K562 (cell line): ENCODE results near the gene COL4A2. TPM values are rescaled to one million over a fixed set of nuclear protein-coding genes. Genes with fewer than 3 reads are reported as not detected.

Experiments used
- ATAC-seq: fragments of 200-7000 bp; cut with Tn5 transposase; 3 replicates; pipeline ENCODE4 v1.9.1; 2020; ENCODE audit warnings: moderate library complexity
- BruUV-seq: library from RNA; stranded (reverse); fragments of 400-500 nt; replicated peaks from 2 replicates; lab custom pipeline; 2021; lab: Mats Ljungman, UMichigan
- CTCF ChIA-PET: fragments of 300-600 bp; formaldehyde crosslinking; extraction: SDS; loops from one replicate; lab custom pipeline; 2021; ENCODE audit warnings: low intra/inter-chr PET ratio; lab: Yijun Ruan, JAX
- POLR2A ChIA-PET: fragments of 300-600, 350-650 bp; sonication (Branson Sonifier 250); formaldehyde crosslinking; extraction: SDS; loops from one replicate; lab custom pipeline; 2021; ENCODE audit warnings: antibody characterized with exemption, inconsistent platforms; lab: Yijun Ruan, JAX
- DNase-seq, 4 experiments: peaks; one replicate each; pipeline versions ENCODE4 v3.0.0 to v3.0.0-alpha.2; 2011 to 2018; ENCODE audit warnings: low spot score in 3 of 4, mixed read lengths in 3 of 4; ENCODE audit errors: extremely low read depth in 1 of 4
- FAIRE-seq: peaks from 2 replicates; lab custom pipeline; 2011; peaks lifted over from hg19 to GRCh38; lab: Jason Lieb, UNC
- H2AFZ ChIP-seq: 2 replicates; pipeline ENCODE4 v1.6.0; 2011; ENCODE audit warnings: low read depth, low read length, control low read depth, inconsistent platforms
- H3K27ac ChIP-seq: fragments of 200-600 bp; 3 replicates; pipeline ENCODE4 v1.8.0; 2011; ENCODE audit warnings: low read depth, mild to moderate bottlenecking, control low read depth, inconsistent platforms, low read length, moderate library complexity, mixed read lengths; ENCODE audit errors: extremely low read depth
- H3K27me3 ChIP-seq, 2 experiments: fragments of 300-600 bp in 1 of 2; 2 replicates in 1 of 2; 3 replicates in 1 of 2; pipeline versions ENCODE4 v1.6.0 to v1.8.0; 2011; ENCODE audit warnings: inconsistent platforms in 2 of 2, low read length in 2 of 2, mild to moderate bottlenecking in 1 of 2, mixed read lengths in 1 of 2, moderate library complexity in 1 of 2; ENCODE audit not compliant: control insufficient read depth in 2 of 2, insufficient read depth in 2 of 2
- H3K36me3 ChIP-seq: fragments of 300-600 bp; 3 replicates; pipeline ENCODE4 v1.8.0; 2011; ENCODE audit warnings: mild to moderate bottlenecking, low read length, inconsistent platforms; ENCODE audit not compliant: control insufficient read depth, insufficient read depth
- H3K4me1 ChIP-seq, 2 experiments: fragments of 200-600 bp in 1 of 2; replicated peaks in 1 of 2; 2 replicates in 1 of 2; 3 replicates in 1 of 2; pipeline versions ENCODE4 v1.5.1 to v1.8.0; 2011; ENCODE audit warnings: inconsistent platforms in 2 of 2, low read length in 2 of 2, mild to moderate bottlenecking in 1 of 2, mixed read lengths in 1 of 2, moderate library complexity in 1 of 2; ENCODE audit not compliant: control insufficient read depth in 2 of 2, insufficient read depth in 2 of 2
- H3K4me2 ChIP-seq: 2 replicates; pipeline ENCODE4 v1.6.1; 2011; ENCODE audit warnings: low read length, control low read depth, inconsistent platforms, mixed read lengths; ENCODE audit not compliant: insufficient read depth
- H3K4me3 ChIP-seq: fragments of 200-600 bp; sonication (generic), shearing (Covaris generic); 2 replicates; pipeline ENCODE4 v1.5.1; 2016; ENCODE audit warnings: control low read depth, inconsistent platforms
- H3K79me2 ChIP-seq: fragments of 200-600 bp; 3 replicates; pipeline ENCODE4 v1.8.0; 2011; ENCODE audit warnings: low read length, inconsistent platforms; ENCODE audit not compliant: control insufficient read depth, insufficient read depth
- H3K9ac ChIP-seq, 2 experiments: 2 replicates each; pipeline versions ENCODE4 v1.6.0 to v1.6.1; 2011; ENCODE audit warnings: low read depth in 2 of 2, low read length in 2 of 2, control low read depth in 1 of 2, inconsistent platforms in 1 of 2, mild to moderate bottlenecking in 1 of 2, mixed read lengths in 1 of 2; ENCODE audit not compliant: insufficient read depth in 1 of 2
- H3K9me1 ChIP-seq: one replicate; pipeline ENCODE4 v1.6.0; 2011; ENCODE audit warnings: inconsistent platforms, mild to moderate bottlenecking, low read length, moderate library complexity; ENCODE audit not compliant: control insufficient read depth, insufficient read depth
- H3K9me3 ChIP-seq: replicated peaks from 2 replicates; pipeline ENCODE4 v1.5.1; 2011; ENCODE audit warnings: low read depth, low read length, inconsistent platforms; ENCODE audit not compliant: control insufficient read depth, insufficient read depth
- H4K20me1 ChIP-seq: replicated peaks from 2 replicates; pipeline ENCODE4 v1.6.1; 2011; ENCODE audit warnings: low read length, inconsistent platforms, mixed read lengths; ENCODE audit not compliant: control insufficient read depth, insufficient read depth
- ADNP ChIP-seq: fragments of 200-800 bp; sonication (Bioruptor generic); IDR thresholded peaks from 2 replicates; pipeline ENCODE4 v1.6.1; 2016; ENCODE audit warnings: missing genetic modification characterization, missing compliant biosample characterization
- CBX3 ChIP-seq, 2 experiments: IDR thresholded peaks; 1 replicate in 1 of 2; 2 replicates in 1 of 2; pipeline ENCODE4 v1.6.1; 2012; ENCODE audit warnings: inconsistent platforms in 2 of 2, low read length in 2 of 2, borderline replicate concordance in 1 of 2, control low read depth in 1 of 2
- FOXK2 ChIP-seq, 2 experiments: fragments of 450-650 bp; IDR thresholded peaks in 1 of 2; conservative IDR thresholded peaks in 1 of 2; 2 replicates each; pipeline ENCODE4 v1.6.1; 2016; ENCODE audit warnings: low read depth in 2 of 2, mild to moderate bottlenecking in 1 of 2
- HNRNPH1 ChIP-seq: fragments of 200-400 bp; formaldehyde crosslinking; optimal IDR thresholded peaks from 2 replicates; pipeline ENCODE3; 2017; ENCODE audit warnings: low read depth, mild to moderate bottlenecking, low read length, moderate library complexity
- MEIS2 ChIP-seq: fragments of 450-650 bp; IDR thresholded peaks from 2 replicates; pipeline ENCODE4 v1.6.1; 2014; ENCODE audit warnings: mild to moderate bottlenecking; ENCODE audit not compliant: partially characterized antibody
- PPARD ChIP-seq: fragments of 250-450 bp; sonication (Bioruptor Pico); IDR thresholded peaks from 2 replicates; pipeline ENCODE4 v1.8.0; 2022; ENCODE audit warnings: inconsistent platforms, mild to moderate bottlenecking, moderate library complexity
- SMAD2 ChIP-seq: fragments of 150-350 bp; IDR thresholded peaks from 2 replicates; pipeline ENCODE4 v1.6.1; 2014; ENCODE audit warnings: low read depth, mild to moderate bottlenecking, low read length
- STAT5B ChIP-seq: fragments of 250-450 bp; sonication (Bioruptor Pico); IDR thresholded peaks from 2 replicates; pipeline ENCODE4 v1.8.0; 2021; ENCODE audit warnings: mild to moderate bottlenecking, inconsistent platforms
- TBP ChIP-seq: optimal IDR thresholded peaks from 2 replicates; pipeline ENCODE3; 2011; ENCODE audit warnings: low read depth, low read length, improper control_type of control experiment
- U2AF1 ChIP-seq: fragments of 200-400 bp; formaldehyde crosslinking; optimal IDR thresholded peaks from 2 replicates; pipeline ENCODE3; 2017; ENCODE audit warnings: mild to moderate bottlenecking, low read depth, low read length, moderate library complexity
- ZHX1 ChIP-seq: fragments of 150-350 bp; conservative IDR thresholded peaks from 2 replicates; pipeline ENCODE4 v1.6.1; 2014; ENCODE audit warnings: low read length
- ZNF184 ChIP-seq: sonication (generic); formaldehyde crosslinking; IDR thresholded peaks from 2 replicates; pipeline ENCODE4 v1.5.0; 2020; ENCODE audit warnings: missing genetic modification reagents
- ZNF253 ChIP-seq: fragments of 250-450 bp; sonication (Bioruptor Pico); conservative IDR thresholded peaks from 2 replicates; pipeline ENCODE4 v1.6.1; 2021; ENCODE audit warnings: mild to moderate bottlenecking
- WGBS: fragments of 100-300 bp; shearing (Covaris generic); methylation state at CpG from one replicate; pipeline ENCODE4 v1.1.6; 2016; ENCODE audit warnings: low coverage, mixed read lengths; ENCODE audit not compliant: insufficient coverage; ENCODE audit errors: missing lambda C conversion rate; 5-methylcytosine and 5-hydroxymethylcytosine counted together
- in situ Hi-C: fragments of 300-500 bp; cut with MboI; formaldehyde crosslinking; loops from 4 replicates; pipeline ENCODE4 v1.15.0; 2018; ENCODE audit warnings: inconsistent platforms, mixed read lengths
- intact Hi-C: fragments of 100-400 bp; cut with micrococcal nuclease; formaldehyde crosslinking; loops from 2 replicates; pipeline ENCODE4 v1.14.2; 2022
- polyA plus RNA-seq, 8 experiments: library from polyadenylated mRNA; depleted of rRNA in 4 of 8; stranded (reverse) in 5 of 8; unstranded in 3 of 8; fragments of >200 nt; fragmentation: Nextera tagmentation in 2 of 8; fragmentation: Illumina TruSeq in 1 of 8; extraction: Ambion mirVana in 2 of 8; extraction: Trizol in 1 of 8; gene quantifications; 2 replicates each; pipeline versions ENCODE4 v1.2.1 to v1.2.3, GENCODE V29; 2011 to 2014; ENCODE audit warnings: inconsistent platforms in 1 of 8, missing spikeins in 1 of 8
- total RNA-seq, 7 experiments: library from RNA; depleted of rRNA in 6 of 7; stranded (reverse); fragments of >200 nt in 6 of 7; fragmentation: Illumina TruSeq in 2 of 7; extraction: Trizol in 2 of 7; gene quantifications; 2 replicates each; pipeline versions ENCODE4 v1.2.1 to v1.2.3, GENCODE V29; 2011 to 2021; ENCODE audit warnings: low replicate concordance in 1 of 7

COL4A2 gene
- total and polyA plus RNA-seq, 9 of the 15 experiments (the other 6 are each of a cell fraction or from before 2014, with no cell fraction given): 0.13 to 15.2 (median 8.1) TPM

DNA sequence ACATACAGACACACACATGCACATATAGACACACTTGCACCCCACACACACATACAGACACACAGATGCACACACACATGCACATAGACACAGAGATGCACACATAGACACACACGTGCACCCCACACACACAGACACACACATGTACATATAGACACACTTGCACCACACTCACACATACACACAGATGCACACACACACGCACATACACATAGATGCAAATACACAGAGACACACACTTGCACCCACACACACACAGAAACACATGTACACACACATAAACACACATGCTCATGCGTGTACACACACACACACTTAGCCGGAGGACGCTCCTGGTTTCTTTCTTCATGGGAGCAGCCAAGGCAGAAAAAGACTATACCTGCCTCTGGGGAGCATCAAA is 10.0 kb downstream of the COL4A2 start:
- H3K79me2 ChIP-seq: no peaks in the 10 kb centered on the region
- intact Hi-C loops (no loop called here), in situ Hi-C loops (no loop called here)
- H3K4me2 ChIP-seq: no peak overlapping the region
- no peak overlapping the region for H3K9ac ChIP-seq
- 4% methylated on average over 5 of the region's 5 CpGs for WGBS
- no peaks in the 10 kb centered on the region for H4K20me1 ChIP-seq
- POLR2A ChIA-PET: no interaction called here
- peaks cover 0 to 35% of the 10 kb centered on the region in 2 experiments; a peak in 4 of 5 replicates for H3K27me3 ChIP-seq
- DNase-seq (no peak), FAIRE-seq (no peak), ATAC-seq (no peak)
- H3K9me1 ChIP-seq: no peaks in the 10 kb centered on the region
- H3K9me3 ChIP-seq: no peaks in the 10 kb centered on the region
- H2AFZ ChIP-seq: no peak overlapping the region
- no peaks in the 10 kb centered on the region for H3K36me3 ChIP-seq
- BruUV-seq: no TSS peak
- TF ChIP-seq MEIS2: no peak
- H3K4me1 ChIP-seq: no peaks in the 10 kb centered on the region
- no peak overlapping the region for H3K4me3 ChIP-seq
- CTCF ChIA-PET: no interaction called here
- H3K27ac ChIP-seq: no peak overlapping the region

DNA sequence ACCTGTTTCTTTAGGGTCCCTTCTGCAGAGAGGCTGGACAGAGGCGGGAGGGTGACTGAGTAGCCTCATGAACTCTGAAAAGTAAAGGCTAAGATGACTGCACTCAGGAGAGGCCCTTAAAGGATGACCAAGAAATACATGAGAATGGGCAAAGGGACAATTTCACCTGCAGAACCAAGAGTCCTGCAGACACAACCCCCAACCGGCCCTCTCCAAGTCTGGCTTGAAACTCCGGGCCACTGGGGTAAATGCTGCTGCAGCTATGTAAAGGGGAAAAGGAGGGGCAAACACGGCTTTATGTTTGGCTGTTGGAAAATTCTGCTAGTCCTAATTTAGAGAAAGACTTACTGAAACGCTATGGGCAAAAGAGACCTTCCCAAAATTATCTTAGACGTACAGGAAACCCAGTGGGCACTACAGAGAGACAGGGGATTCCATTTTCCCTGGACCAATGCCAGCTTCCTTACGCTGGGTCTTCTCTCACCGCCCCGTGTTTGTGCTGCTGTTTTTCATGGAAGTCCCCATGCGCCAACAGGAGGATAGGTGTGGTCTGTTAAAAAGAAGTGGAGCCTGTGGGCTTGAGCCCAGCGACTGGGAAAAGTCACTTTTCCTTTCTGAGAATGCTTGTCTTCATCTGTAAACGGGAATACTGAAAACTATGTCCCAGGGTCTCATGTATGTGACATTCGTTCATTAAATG is 10.6 kb downstream of the COL4A2 start:
- H2AFZ ChIP-seq: no peak overlapping the region
- H3K27ac ChIP-seq: no peak overlapping the region
- no peaks in the 10 kb centered on the region for H3K9me3 ChIP-seq
- H3K4me2 ChIP-seq: no peak overlapping the region
- 0% methylated on average over 12 of the region's 13 CpGs for WGBS
- peaks cover 0 to 32% of the 10 kb centered on the region in 2 experiments; a peak in 4 of 5 replicates for H3K27me3 ChIP-seq
- no peak for ATAC-seq
- H3K9me1 ChIP-seq: no peaks in the 10 kb centered on the region
- H3K4me3 ChIP-seq: no peak overlapping the region
- CTCF ChIA-PET: no interaction called here
- H3K79me2 ChIP-seq: no peaks in the 10 kb centered on the region
- POLR2A ChIA-PET: no interaction called here
- no peak for DNase-seq
- no peaks in the 10 kb centered on the region for H4K20me1 ChIP-seq
- intact Hi-C loops (no loop called here), in situ Hi-C loops (no loop called here)
- no peak overlapping the region for H3K9ac ChIP-seq
- no peak for FAIRE-seq
- H3K4me1 ChIP-seq: no peaks in the 10 kb centered on the region
- H3K36me3 ChIP-seq: no peaks in the 10 kb centered on the region
- no TSS peak for BruUV-seq
- no peak for TF ChIP-seq SMAD2
- TF ChIP-seq CBX3 (IDR thresholded peaks at IDR 0.05; ENCODE audit: borderline replicate concordance in 1 of 2, low read length in 2 of 2): no peak
- no peak for TF ChIP-seq HNRNPH1
- TF ChIP-seq PPARD: no peak
- TF ChIP-seq STAT5B (CRISPR knock-in tag): no peak
- TF ChIP-seq U2AF1: no peak
- TF ChIP-seq FOXK2 (conservative IDR thresholded peaks at IDR 0.05 in 1 of 2, IDR thresholded peaks at IDR 0.05 in 1 of 2; ENCODE audit: low read depth in 2 of 2): no peak
- TF ChIP-seq ZNF184 (CRISPR knock-in tag): no peak
- no peak for TF ChIP-seq ZNF253
- no peak for TF ChIP-seq ADNP (tag)
- no peak for TF ChIP-seq ZHX1
- no peak for TF ChIP-seq TBP
